Sigmoid colon (tissue), 4 donors: ENCODE data around the gene AKAP8.

Experiments used
- EP300 ChIP-seq, 4 donors: sonication (generic); formaldehyde crosslinking; IDR thresholded peaks; one replicate each; pipeline ENCODE4 v1.6.1; 2017; ENCODE audit warnings: antibody characterized with exemption in 4 of 4
- POLR2A ChIP-seq, 2 donors: fragments of 450-650 bp; IDR thresholded peaks; one replicate each; pipeline ENCODE4 v1.6.1; 2016; ENCODE audit warnings: antibody characterized with exemption in 2 of 2, mild to moderate bottlenecking in 2 of 2, moderate library complexity in 2 of 2
- POLR2AphosphoS5 ChIP-seq, 4 donors: sonication (generic); formaldehyde crosslinking; IDR thresholded peaks; one replicate each; pipeline ENCODE4 v1.6.1; 2017; ENCODE audit warnings: antibody characterized with exemption in 4 of 4
- TF ChIP-seq, protein P1 (sequence below), 4 experiments: fragments of 450-650 bp in 3 of 4; fragments of 200-600 bp in 1 of 4; IDR thresholded peaks; one replicate each; pipeline ENCODE4 v1.5.1; 2016 to 2019; ENCODE audit warnings: antibody characterized with exemption in 4 of 4, mild to moderate bottlenecking in 3 of 4, moderate library complexity in 2 of 4

DNA sequence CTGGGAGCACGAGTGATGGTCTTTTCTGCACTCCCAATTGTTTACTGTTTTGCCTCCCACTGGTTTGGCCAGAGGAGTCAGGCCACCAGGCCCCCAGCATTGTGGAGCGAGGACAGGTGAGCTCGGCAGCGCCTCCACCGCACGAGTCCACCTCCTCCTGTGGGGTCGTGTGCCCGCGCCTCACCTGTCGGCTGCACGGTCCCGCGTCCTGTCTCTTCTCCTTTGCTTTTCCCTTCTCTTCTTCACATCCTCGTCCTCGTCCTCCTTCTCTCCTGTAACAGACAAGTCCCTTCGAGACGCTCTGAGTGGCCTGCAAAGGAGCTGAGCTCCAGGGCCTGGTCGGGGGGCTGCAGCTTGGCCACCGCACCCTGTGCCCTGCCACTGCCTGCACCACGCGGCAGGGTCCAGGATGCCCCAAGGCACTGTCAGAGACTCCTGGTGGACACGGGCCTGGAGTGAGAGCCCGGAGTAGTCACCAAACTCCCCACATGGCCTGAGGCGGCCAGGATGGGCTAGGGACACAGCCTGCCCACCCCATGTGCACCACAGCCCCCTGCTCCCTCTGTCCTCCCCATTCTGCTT lies 11.4 kb downstream of the AKAP8 start:
- TF ChIP-seq, protein P1, sequence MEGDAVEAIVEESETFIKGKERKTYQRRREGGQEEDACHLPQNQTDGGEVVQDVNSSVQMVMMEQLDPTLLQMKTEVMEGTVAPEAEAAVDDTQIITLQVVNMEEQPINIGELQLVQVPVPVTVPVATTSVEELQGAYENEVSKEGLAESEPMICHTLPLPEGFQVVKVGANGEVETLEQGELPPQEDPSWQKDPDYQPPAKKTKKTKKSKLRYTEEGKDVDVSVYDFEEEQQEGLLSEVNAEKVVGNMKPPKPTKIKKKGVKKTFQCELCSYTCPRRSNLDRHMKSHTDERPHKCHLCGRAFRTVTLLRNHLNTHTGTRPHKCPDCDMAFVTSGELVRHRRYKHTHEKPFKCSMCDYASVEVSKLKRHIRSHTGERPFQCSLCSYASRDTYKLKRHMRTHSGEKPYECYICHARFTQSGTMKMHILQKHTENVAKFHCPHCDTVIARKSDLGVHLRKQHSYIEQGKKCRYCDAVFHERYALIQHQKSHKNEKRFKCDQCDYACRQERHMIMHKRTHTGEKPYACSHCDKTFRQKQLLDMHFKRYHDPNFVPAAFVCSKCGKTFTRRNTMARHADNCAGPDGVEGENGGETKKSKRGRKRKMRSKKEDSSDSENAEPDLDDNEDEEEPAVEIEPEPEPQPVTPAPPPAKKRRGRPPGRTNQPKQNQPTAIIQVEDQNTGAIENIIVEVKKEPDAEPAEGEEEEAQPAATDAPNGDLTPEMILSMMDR (IDR thresholded peaks at IDR 0.05), result no peak
- no peak for TF ChIP-seq POLR2A (IDR thresholded peaks at IDR 0.05)
- no peak for TF ChIP-seq POLR2AphosphoS5 (IDR thresholded peaks at IDR 0.05)
- no peak for TF ChIP-seq EP300 (IDR thresholded peaks at IDR 0.05)
